G401.6 (cell line): ENCODE measurements around the gene SNX32.
"Not testable (repeated sequence)": the region's sequence is repeated elsewhere in the genome, so short reads cannot be mapped to it uniquely, and the experiment has no call there.

Experiments
- FAIRE-seq: peaks from 2 replicates; lab custom pipeline; 2012; peaks lifted over from hg19 to GRCh38; lab: Jason Lieb, UNC

Gene SNX32

DNA sequence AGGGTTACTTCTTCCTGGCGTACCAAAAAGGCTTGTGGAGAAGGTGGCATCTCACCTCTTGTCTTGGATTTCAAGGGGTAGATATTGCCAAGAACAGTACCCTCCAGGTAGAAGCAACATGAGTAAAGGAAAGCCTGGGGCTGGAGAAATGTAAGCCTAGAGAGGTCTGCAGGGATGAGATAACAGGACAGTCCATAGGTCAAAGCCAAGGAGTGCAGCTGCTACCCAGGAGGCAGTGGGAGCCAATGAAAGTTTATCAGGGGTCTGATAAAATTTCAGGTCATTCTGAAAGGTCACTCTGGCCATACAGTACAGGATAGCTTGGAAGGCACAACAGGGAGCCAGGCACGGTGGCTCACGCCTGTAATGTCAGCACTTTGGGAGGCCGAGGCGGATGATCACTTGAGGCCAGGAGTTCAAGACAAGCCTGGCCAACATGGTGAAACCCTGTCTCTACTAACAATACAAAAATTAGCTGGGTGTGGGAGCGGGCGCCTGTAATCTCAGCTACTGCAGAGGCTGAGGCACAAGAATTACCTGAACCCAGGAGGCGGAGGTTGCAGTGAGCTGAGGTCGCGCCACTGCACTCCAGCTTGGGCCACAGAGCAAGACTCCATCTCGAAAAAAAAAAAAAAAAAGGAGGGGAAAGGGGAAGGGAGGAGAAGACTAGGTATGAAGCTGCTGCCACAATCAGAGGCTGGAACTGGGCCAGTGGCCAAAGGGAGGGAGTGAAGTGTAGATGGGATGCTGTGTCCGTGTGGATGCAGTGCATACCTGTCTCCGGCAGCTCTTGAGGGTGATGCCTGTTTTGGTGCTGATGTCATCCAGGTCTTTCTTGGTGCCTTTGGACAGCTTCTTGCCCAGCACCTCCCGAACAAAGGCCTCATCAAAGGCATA lies 53.3 kb downstream of the SNX32 start:
- no peak for FAIRE-seq

DNA sequence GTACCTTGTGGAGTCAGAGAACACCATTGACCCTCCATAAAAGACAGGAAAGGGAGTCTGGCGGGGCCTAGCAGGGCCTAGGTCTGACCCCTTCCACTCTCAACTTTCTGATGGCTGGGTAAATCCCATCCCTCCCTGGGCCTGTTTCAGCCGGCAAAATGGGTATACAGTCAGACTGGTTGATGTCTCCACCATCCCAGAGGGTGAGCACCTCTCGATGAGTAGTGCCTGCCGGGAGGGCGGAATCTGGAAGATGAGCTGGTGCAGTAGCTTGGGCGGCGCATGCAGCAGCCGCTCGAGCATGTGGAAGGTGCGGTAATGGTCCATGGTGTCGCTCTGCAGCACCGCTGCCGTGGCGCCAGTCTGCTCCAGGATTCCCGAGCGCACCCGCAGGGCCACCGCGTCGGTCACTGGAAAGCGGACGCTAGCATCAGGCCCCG lies 54.0 kb downstream of the SNX32 start:
- FAIRE-seq: no peak

DNA sequence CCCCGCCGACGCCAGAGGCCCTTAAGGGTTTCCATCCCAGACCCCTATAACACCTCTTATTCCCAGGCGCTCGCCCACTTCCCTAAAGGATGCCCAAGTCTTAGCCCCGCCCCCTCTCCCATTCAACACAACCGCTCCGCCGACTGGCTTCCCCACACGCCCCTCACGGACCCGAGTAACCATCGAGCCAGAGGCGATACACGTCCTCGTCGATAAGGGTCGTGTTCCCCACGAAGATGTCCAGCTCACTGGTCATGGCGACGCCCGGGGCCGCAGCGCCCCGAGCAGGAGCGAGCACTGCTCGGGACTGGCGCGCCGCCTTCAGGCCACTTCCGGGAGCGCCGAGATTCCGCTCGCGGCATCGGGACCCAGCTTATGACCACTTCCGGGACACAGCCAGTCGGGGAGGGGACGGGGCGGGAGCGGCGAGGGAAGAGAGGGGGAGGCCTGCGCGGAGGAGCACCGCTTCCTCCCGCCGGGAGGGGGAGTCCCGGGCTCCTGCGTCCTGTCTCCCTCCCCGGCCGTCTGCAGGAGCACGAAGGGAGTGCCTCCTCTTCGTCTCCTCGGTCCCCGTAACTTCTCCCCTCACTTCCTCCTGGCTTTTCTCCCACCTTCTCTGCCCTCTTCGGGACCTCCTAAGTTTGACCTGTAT lies 54.5 kb downstream of the SNX32 start, which contains the start of gene FIBP:
TSS of gene FIBP (minus strand) at position 309 of the 652 bp plus-strand sequence. CDS start at position 256, 53 bp downstream.
- FAIRE-seq: peak; percentile 63

DNA sequence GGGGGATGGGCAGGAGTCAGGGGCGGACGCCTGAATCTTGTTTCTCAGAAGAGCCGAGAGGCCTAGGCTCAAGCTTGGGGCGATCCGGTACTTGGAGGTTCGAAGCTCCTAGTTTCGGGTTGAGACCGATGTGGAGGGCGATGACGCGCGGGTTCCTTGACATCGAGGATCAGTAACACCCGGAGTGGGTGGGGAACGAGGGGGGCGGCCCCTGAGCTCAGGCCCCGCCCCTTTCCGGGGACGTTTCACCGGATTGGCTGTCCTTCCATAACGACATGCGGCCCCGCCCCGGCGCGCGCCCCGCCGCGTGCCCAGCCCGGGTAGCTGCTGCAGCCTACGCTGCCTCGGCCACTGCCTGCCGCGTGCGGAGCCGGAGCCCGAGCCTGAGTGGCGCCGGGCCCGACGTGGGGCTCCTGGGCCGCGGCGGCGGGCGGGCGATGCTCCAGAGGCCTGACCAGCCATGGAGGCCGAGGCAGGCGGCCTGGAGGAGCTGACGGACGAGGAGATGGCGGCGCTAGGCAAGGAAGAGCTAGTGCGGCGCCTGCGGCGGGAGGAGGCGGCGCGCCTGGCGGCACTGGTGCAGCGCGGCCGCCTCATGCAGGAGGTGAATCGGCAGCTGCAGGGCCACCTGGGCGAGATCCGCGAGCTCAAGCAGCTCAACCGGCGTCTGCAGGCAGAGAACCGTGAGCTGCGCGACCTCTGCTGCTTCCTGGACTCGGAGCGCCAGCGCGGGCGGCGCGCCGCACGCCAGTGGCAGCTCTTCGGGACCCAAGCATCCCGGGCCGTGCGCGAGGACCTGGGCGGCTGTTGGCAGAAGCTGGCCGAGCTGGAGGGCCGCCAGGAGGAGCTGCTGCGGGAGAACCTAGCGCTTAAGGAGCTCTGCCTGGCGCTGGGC lies 56.8 kb downstream of the SNX32 start, which contains the start of gene CCDC85B:
TSS of gene CCDC85B (plus strand) at position 350 of the 895 bp plus-strand sequence. CDS start at position 461, 111 bp downstream.
- FAIRE-seq: no peak

DNA sequence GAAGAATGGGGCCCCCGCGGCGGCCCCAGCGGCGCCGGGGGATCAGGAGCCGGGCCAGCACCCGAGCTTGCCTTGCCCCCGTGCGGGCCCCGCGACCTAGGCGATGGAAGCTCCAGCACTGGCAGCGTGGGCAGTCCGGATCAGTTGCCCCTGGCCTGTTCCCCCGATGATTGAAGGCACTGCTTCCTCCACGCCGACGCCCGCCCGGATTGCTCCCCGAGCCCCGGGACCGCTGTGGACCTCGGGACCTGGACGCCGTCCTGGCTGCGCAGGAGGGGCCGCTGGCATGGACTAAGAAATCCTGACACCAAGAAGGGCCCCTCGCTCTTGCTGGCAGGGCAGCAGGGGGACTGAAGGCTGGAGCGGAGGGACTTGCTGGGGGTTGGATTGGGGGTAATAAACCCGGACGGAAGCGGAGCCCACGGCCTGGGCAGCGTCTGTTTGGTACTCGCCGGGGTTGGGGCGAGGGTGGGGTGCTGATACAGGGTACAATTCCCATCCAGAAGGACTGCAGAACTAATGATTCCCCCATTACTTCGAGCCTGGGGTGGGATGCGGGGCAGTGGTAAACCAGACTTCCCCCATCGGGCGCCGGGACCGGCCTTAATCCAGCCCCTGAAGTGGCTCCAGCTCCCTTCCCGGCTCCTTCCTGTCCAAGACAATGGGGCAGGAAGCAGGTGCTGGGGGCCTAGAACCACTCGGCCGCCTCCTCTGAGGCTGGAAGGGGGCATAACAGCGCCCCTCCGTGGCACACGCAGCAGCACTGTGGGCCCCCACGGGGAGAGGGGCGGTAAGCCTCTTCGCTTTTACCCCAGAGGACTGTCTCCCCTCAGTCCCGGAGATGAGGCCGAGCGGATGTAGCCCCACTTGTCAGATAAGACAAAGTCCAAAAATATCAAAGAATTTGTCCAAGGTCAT lies 57.7 kb downstream of the SNX32 start:
- no peak for FAIRE-seq

DNA sequence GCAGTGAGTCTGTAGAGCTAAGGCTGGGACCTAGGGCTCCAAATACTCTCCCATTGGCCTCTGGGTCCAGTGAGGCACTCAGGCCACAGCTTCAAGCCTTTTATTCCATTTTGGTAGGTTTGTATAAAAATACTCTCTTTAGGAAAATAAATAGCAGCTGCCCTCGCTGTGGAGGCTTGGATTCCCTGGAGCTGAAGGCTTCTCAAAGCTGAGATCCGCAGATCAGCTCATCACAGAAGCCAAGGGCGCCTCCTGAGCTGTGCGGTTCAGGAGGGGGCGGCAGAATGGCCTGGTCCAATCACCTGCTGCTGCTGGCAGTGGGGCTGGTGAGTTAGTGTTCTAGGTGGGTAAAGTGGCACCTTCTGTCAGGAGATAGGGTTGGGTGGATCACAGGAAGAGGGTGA lies 58.4 kb downstream of the SNX32 start:
- FAIRE-seq: not testable (repeated sequence)

DNA sequence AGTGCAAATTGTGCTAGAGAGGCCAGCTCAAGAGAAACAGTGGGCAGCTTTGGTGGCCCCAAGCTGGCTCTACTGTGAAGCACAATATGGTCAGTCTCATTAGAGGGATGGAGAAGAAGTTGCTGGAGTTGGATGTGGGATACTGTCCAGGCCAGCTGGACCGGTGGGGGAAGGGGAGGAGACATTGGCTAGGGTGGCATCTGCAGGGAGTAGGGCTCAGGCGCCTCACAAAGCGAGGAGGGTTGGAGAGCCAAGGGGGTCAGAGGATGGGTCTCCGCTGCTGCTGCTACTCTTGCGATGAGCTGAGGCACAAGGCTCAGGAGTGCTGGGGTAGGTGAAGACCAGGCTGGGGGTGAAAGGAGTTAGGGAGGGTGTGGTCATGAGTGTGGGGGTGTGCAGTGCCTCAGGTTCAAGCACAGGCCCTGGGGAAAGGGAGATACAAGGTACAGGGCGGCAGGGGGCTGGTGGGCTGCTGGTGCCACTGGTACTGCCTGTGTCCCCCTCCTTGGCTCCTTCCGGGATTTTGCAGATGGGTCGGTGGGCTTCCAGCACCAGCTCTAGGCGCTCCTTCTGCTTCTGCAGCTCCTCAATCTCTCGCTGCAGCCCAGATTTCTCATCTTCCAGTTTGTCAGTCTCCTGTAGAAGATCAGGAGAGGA lies 59.0 kb downstream of the SNX32 start:
- FAIRE-seq: no peak

DNA sequence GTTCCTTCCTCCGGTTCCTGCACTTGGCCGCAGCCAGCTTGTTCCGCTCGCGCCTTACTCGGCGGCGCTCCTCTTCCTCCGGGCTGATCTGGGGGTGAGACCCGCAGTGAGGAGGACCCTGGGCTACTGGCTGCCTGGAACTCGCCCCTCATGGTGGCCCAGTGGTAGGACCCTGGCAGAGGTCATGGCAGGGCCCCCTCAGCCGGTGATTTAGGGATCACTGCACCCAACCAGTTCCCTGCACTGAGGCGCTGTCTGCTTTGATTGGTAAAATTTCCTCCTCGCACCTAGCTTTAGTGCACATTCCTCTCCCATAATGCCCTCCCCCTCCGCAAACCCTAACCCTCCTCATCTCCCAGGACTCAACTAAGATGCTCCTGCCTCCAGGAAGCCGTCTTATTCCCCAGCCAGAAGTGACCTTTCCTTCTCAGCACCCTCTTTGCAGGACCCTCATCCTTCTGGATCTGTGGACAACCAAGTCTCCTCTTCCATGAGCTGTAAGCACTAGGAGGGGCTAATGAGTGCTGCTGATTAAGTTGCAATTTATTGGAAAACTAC lies 60.4 kb downstream of the SNX32 start:
- no peak for FAIRE-seq

DNA sequence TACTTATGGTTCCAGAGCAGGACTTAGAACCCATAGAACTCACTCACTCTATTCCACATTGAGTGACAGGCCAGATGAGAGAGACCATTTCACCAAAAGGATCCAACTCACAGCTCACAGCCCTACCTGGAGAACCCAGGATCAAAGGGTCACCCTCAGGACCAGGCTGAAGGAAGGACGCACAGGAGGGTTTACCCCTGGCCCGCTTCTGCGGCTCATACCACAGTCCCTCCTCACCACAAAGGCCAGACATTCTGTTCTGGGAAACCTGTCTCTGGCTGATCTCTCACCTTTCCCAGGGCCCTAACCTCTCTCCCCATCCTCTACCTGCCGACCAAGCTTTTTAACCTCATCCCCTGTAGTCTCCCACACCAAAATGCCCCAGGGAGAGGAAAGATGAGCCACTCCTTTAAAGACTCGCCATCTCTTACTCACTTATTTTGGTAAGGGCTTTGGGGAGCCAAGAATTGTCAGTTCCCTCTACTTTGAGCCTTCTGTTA lies 61.8 kb downstream of the SNX32 start:
- FAIRE-seq: no peak

DNA sequence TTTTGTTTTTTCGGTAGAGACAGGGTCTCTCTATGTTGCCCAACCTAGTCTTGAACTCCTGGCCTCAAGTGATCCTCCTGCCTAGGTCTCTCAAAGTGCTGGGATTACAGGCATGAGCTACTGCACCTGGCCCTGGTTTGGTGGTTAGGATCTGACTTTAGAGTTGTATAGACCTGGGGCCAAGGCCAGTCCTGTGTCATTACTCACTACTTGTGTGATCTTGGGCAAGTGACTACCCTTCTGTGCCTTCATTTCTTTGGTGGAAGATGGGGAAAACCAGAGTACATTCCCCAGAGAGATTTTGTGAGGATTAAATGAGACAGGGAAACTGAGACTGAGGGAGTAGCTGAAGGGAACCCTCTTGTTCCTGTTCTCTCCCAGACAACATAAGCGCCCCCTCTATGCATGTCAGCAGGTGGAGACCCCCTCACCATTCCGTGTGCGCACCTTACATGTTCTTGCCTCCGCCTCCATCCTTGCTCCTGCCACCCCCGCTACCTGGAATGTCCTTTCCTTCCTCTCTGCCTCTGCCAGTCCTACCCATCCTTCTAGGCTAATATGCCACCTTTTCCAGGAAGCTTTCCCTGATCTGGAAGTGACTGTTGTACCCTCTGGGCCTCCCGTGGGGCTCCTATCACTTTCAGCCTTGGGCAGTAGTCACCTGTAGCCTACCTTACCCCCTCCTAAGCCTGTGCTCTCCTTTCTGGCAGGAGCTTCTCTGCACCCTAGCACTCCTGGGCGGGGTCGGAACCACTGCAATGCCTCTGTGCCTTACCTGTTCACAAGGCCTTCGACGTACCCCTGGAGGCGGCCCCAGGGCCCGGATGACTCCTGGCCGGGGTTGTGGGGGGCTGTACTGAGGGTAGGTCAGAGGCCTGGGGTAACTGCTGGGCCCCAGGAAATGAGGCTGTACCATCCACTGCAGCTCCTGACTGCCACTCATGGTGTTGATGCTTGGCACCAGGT lies 62.6 kb downstream of the SNX32 start:
- FAIRE-seq: no peak

DNA sequence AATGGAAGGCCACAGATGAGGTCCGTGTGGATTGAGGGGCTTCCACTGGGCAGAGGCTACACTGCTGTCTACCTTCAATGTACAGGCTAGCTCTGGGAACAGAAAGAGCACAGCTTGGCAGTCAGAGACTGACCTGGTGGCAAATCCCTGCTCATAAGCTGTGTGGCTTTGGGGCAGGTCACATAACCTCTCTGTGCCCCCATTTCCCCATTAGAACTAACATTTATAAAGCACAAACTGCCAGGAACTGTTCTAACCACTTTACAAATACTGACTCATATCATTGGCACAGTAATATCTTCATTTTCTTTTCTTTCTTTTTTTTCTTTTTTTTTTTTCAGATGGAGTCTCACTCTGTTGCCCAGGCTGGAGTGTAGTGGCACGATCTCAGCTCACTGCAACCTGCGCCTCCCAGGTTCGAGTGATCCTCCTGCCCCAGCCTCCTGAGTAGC lies 63.3 kb downstream of the SNX32 start:
- FAIRE-seq: no peak

DNA sequence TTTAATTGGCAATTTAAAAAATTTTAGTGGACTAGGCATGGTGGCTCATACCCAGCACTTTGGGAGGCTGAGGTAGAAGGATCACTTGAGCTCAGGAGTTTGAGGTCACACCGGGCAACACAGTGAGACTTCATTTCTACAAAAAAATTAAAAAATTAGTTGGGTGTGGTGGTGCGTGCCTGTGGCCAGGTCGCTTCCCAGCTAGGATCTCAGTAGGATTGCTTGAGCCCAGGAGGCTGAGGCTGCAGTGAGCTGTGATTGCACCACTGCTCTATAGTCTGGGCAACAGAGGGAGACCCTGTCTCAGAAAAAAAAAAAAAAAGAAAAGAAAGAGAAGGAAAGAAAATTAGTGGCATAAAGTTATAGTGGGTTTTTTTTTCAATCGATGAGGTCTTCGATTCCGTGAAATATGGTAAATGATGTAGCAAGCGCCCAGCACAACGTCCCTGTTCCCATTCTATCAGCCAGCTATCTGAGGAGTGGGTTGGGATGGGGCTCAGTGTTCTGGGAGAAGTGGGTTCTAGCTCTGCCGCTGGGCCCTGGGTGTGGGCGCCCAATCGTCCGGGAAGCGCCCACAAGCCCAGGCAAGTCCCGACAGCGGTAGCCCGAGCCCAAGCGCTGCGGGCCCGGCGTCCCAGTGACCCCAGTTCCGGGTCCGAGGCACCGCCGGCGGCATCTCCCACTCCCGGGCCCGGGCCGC lies 65.0 kb downstream of the SNX32 start:
- FAIRE-seq: no peak

DNA sequence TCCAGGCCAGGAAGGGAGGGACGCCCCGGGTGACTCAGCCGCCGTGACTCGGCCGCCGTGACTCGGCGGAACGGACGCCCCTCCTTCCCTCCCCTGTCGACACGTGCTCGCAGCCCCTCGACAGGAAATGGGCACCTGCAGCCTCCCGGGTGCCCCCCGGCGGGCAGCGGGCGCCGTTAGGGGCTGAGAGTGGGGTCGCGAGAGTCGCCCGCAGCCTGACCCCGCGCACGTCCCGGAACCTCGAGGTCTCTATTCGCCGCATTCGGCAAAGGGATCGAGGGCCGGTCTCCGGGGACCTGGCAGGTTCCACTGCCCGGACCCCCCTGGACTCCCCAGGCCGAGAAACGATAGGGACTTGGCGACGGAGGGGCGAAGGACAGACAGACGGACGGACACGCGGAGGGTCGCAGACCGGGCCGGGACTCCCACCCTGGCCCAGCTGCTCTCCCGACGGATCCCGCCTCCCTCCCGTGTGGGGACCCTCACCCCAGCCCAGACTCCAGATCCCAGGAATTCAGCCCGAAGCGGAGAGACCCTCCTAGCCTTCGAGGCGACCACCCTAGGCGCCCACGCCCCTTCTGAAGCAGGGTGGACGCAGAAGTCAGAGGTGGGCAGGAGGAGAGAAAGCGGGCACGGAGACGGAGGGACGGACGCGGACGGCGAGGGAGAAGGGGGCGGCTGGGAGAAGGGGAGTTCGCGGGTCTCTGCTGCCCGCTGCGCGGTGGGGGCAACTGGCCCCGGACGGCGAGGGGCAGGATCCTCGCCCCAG lies 65.8 kb downstream of the SNX32 start:
- no peak for FAIRE-seq

DNA sequence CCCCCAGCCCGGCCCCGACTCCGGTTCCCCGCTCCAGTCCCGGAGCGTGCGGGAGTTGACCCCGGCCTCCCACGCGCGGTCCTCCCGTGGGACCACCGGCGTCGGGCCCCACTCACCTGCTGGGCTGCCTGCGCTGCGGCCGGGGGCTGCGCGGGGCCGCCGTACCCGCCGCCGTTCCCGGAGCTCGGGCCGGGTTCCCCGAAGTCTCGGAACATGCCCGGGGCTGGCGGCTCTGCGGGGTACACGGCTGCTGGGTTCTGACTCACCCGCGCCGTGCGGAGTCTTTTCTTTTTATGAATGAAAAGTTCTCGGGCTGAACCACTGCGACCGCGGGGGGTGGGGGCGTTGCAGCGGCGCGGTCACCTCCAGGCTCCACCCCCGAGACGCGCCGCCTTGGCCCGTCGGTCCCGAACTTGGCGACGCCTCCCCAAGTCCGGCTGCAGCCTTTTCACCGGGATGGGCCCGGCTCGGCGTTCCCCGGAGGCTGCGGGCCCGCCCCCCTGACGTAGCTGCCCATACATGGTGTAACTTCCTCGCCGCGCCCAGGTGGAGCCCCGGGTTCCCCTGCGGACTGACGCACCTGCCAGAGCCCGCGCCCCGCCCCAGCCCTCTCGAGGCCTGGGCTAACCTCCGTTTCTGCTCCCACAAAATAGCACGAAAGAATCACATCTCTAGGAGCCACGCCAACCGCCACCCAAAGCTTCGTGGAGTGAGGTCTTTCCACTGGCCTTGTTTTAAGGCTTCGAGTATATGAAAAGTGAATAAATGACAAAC lies 66.5 kb downstream of the SNX32 start, which contains the start of gene FOSL1:
TSS of gene FOSL1 (minus strand) at position 264 of the 774 bp plus-strand sequence. CDS start at position 215, 49 bp downstream.
- FAIRE-seq: peak; percentile 92

DNA sequence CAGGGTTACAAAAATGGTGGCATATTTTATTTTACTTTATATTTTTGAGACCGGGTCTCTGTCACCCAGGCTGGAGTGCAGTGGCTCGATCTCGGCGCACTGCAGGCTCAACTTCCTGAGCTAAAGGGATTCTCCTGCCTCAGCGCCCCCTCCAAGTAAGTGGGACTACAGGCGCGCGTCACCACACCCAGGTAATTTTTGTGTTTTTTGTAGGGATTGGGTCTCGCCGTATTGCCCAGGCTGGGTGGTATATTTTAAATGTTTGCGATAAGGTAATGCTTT lies 67.1 kb downstream of the SNX32 start:
- FAIRE-seq: no peak

DNA sequence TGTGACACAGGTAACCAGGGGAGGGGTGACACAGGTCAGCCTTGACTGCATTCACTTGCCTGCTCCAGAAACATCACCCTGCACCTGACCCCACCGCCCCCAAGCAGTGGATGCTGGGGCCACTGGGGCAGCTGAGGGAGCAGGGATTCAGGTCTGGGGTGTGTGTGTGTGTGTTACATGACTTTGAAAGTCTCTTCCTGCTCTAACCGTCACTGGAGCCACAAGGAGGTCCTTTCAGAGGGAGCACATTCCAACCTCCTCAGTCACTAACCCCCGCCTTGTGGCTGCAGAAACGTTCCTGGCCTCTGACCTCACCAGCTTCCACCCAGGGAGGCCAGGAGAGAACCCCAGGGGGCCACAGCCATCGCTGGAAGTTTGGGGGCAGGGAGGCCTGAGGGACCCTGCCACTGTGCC lies 69.3 kb downstream of the SNX32 start:
- FAIRE-seq: no peak
